Activated CD8-positive, alpha-beta T cell treated with anti-CD3 and anti-CD28 coated beads for 36 hours (primary cell): Measurements from ENCODE around the gene CDC42. TPM values are rescaled to one million over a fixed set of nuclear protein-coding genes. Genes with fewer than 3 reads are reported as not detected.

ENCODE experiments used
- ATAC-seq: fragments of 200-7000 bp; cut with Tn5 transposase; one replicate; pipeline ENCODE4 v1.10.0; 2021; ENCODE audit warnings: mild to moderate bottlenecking, moderate library complexity
- CTCF ChIA-PET: fragments of 350-600 bp; sonication (Branson Sonifier 250); formaldehyde crosslinking; loops from one replicate; lab custom pipeline; 2021; ENCODE audit warnings: antibody characterized with exemption; lab: Charles Lee
- POLR2A ChIA-PET: fragments of 350-600 bp; sonication (Branson Sonifier 250); formaldehyde crosslinking; loops from one replicate; lab custom pipeline; 2021; ENCODE audit warnings: antibody characterized with exemption; lab: Charles Lee
- DNase-seq: peaks from one replicate; pipeline ENCODE4 v3.0.0-alpha.2; 2020
- H3K27ac Mint-ChIP-seq: one replicate; pipeline ENCODE4 v1.8.0; 2021; ENCODE audit warnings: mild to moderate bottlenecking, mixed read lengths
- H3K27me3 Mint-ChIP-seq: one replicate; pipeline ENCODE4 v1.8.0; 2021; ENCODE audit warnings: mixed read lengths
- H3K36me3 Mint-ChIP-seq: one replicate; pipeline ENCODE4 v1.8.0; 2021; ENCODE audit warnings: low read depth, mixed read lengths
- H3K4me1 Mint-ChIP-seq: one replicate; pipeline ENCODE4 v1.8.0; 2021; ENCODE audit warnings: low read depth, mixed read lengths
- H3K4me3 Mint-ChIP-seq: one replicate; pipeline ENCODE4 v1.8.0; 2021; ENCODE audit warnings: mild to moderate bottlenecking, moderate library complexity, mixed read lengths
- H3K9me3 Mint-ChIP-seq: one replicate; pipeline ENCODE4 v1.8.0; 2021; ENCODE audit warnings: mixed read lengths
- intact Hi-C: fragments of 100-400 bp; cut with micrococcal nuclease; formaldehyde crosslinking; loops from one replicate; pipeline ENCODE4 v1.10.0; 2022
- total RNA-seq, 2 experiments: library from RNA; stranded (reverse); gene quantifications; one replicate each; pipeline ENCODE4 v1.2.3, GENCODE V29; 2021
- TF ChIP-seq, protein P1 (sequence below): fragments of 200-600 bp; IDR thresholded peaks from one replicate; pipeline ENCODE4 v1.8.0; 2022; ENCODE audit warnings: antibody characterized with exemption, mild to moderate bottlenecking

The CDC42 gene
- total RNA-seq, 2 experiments from 2014 or later: 292 to 310 TPM

DNA sequence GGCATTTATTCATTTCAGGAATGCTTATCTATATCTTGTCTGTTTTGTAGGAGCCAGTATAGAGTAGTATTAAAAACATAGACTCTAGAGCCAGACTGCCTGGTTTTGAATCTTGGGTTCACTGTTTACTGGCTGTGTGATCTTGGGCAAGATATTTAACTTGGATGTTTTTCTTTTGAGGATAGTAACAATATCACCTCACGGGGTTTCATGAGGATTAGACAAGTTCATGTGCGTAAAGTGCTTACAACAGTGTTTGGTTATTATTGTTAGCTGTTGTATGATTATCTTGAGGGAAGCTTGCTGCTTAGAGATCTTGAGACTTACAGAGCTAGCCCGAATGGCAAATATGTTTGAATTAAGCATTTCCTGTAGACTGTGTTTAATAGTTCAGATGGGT, 50.2 kb downstream of the CDC42 start:
- POLR2A ChIA-PET: interaction anchor here (1.2 kb wide), 1 partner anchor 10 kb away, joined by 6 read pairs; no protein-coding TSS in a partner anchor
- TF ChIP-seq, protein P1, sequence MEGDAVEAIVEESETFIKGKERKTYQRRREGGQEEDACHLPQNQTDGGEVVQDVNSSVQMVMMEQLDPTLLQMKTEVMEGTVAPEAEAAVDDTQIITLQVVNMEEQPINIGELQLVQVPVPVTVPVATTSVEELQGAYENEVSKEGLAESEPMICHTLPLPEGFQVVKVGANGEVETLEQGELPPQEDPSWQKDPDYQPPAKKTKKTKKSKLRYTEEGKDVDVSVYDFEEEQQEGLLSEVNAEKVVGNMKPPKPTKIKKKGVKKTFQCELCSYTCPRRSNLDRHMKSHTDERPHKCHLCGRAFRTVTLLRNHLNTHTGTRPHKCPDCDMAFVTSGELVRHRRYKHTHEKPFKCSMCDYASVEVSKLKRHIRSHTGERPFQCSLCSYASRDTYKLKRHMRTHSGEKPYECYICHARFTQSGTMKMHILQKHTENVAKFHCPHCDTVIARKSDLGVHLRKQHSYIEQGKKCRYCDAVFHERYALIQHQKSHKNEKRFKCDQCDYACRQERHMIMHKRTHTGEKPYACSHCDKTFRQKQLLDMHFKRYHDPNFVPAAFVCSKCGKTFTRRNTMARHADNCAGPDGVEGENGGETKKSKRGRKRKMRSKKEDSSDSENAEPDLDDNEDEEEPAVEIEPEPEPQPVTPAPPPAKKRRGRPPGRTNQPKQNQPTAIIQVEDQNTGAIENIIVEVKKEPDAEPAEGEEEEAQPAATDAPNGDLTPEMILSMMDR: no peak
- Mint-ChIP-seq H3K36me3 (peaks cover 64% of the 10 kb centered on the region), H3K4me3 (no peak overlapping the region), H3K27me3 (no peaks in the 10 kb centered on the region), H3K27ac (peak overlapping the region; percentile 93), H3K4me1 (peaks cover 78% of the 10 kb centered on the region), H3K9me3 (peaks cover 10% of the 10 kb centered on the region)
- DNase-seq: no peak
- intact Hi-C loops: no loop called here
- CTCF ChIA-PET: interaction anchor here (0.9 to 1.6 kb wide), 2 partner anchors 9 to 79 kb away, joined by 3 to 6 read pairs; no protein-coding TSS in a partner anchor
- no peak for ATAC-seq

DNA sequence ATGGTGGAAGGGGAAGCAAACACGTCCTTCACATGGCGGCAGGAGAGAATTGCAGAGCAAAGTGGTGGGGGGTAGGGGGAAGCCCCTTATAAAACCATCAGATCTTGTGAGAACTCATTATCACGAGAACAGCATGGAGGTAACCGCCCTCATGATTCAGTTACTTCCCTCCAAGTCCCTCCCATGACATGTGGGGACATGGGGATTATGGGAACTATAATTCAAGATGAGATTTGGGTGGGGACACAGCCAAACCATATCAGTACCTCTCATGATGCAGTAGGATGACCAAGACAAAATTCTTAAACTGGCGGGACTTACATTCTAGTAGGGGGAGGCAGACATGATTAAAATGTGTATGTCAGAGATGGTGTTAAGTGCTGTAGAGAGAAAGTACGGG, 51.6 kb downstream of the CDC42 start:
- TF ChIP-seq, protein P1: no peak
- peak; percentile 45 for DNase-seq
- H3K9me3 Mint-ChIP-seq: peaks cover 10% of the 10 kb centered on the region
- peak; percentile 25 for ATAC-seq
- H3K27ac Mint-ChIP-seq: peak overlapping the region; percentile 93
- ChIA-PET POLR2A (interaction anchor here (1.0 to 3.4 kb wide), 3 partner anchors 11 to 79 kb away, joined by 4 to 16 read pairs (median 6); no protein-coding TSS in a partner anchor), CTCF (interaction anchor here (0.6 to 2.2 kb wide), 6 partner anchors 9 to 326 kb away, joined by 3 to 29 read pairs (median 6); no protein-coding TSS in a partner anchor)
- peaks cover 66% of the 10 kb centered on the region for H3K36me3 Mint-ChIP-seq
- no peaks in the 10 kb centered on the region for H3K27me3 Mint-ChIP-seq
- peaks cover 76% of the 10 kb centered on the region for H3K4me1 Mint-ChIP-seq
- intact Hi-C loops: no loop called here
- H3K4me3 Mint-ChIP-seq: no peak overlapping the region

DNA sequence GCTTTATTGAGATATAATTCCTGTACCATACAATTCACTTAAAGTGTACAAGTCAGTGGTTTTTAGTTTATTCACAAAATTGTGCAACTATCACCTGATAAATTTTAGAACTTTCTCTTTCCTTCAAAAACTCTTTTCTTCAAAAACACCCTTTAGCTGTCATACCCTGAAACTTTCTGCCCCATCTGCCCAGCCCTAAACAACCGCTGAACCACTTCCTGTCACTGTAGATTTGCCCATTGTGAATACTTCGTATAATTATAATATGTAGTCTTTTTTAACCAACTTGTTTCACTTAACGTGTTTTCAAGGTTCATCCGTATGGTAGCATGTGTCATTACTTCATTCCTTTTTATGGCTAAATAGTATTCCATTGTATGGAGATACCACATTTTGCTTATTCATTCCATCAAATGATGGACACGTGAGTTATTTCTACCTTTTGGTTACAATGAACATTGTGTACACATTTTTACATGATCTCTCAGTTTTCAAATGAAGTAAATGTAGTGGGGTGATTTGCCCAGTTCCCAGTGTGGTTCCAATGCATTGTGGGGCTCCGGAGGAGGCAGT, 52.4 kb downstream of the CDC42 start:
- ChIA-PET CTCF (interaction anchor here (0.8 to 2.2 kb wide), 19 partner anchors 9 to 312 kb away, joined by 3 to 29 read pairs (median 4); no protein-coding TSS in a partner anchor), POLR2A (interaction anchor here (0.6 to 3.4 kb wide), 5 partner anchors 12 to 1077 kb away, joined by 3 to 16 read pairs (median 3); no protein-coding TSS in a partner anchor)
- intact Hi-C loops: no loop called here
- Mint-ChIP-seq H3K27ac (peak overlapping the region; percentile 93), H3K36me3 (peaks cover 65% of the 10 kb centered on the region), H3K4me3 (no peak overlapping the region), H3K4me1 (peaks cover 72% of the 10 kb centered on the region), H3K9me3 (peaks cover 10% of the 10 kb centered on the region), H3K27me3 (no peaks in the 10 kb centered on the region)
- DNase-seq (peak; percentile 80), ATAC-seq (peak; percentile 76)
- TF ChIP-seq, protein P1: no peak

DNA sequence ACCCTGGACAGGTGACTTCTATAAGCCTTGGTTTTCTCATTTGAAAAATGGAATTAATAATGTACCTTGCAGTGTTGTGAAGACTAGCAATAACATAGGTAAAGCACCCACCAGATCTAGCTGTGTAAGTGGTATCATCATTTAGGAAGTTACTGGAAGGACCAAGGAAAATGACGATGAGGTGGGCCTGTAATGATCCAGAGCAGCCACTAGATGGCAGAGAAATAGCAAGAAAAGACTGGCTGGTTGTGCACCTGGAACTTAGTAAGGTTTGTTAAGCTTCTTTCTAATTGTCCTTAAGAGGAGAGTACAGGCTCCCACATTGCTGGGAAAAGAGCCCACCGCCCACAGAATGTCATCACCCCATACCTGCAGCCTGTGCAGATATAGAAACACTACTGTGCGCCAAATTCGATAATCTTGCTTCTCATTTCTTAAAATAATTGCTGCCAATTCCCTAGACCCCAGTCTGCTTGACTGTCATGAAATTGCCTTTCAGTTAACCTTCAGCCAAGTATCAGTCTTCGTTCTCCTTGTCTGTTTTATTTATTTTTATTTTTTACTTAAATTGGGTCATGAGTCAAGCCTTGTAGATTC, 53.2 kb downstream of the CDC42 start:
- TF ChIP-seq, protein P1: peak; percentile 96
- intact Hi-C loops: no loop called here
- ATAC-seq (peak; percentile 62), DNase-seq (peak; percentile 35)
- Mint-ChIP-seq H3K27me3 (no peaks in the 10 kb centered on the region), H3K4me3 (no peak overlapping the region), H3K4me1 (peaks cover 65% of the 10 kb centered on the region), H3K27ac (peak overlapping the region; percentile 93), H3K9me3 (peaks cover 10% of the 10 kb centered on the region), H3K36me3 (peaks cover 65% of the 10 kb centered on the region)
- ChIA-PET POLR2A (interaction anchor here (0.6 to 3.4 kb wide), 3 partner anchors 13 to 81 kb away, joined by 3 to 16 read pairs (median 3); no protein-coding TSS in a partner anchor), CTCF (interaction anchor here (0.6 to 2.2 kb wide), 20 partner anchors 8 to 791 kb away, joined by 3 to 29 read pairs (median 4); partner anchors contain the start of gene CDC42)
